HG03442 (cell line): ENCODE results near the gene ATP2C1.
"Not testable (repeated sequence)": the region's sequence is repeated elsewhere in the genome, so short reads cannot be mapped to it uniquely, and the experiment has no call there.

Experiments used
- ATAC-seq: cut with Tn5 transposase; IDR thresholded peaks from one replicate; pipeline ENCODE4 v1.9.1; 2021; ENCODE audit warnings: mild to moderate bottlenecking, moderate library complexity; ENCODE audit not compliant: unreplicated experiment

The ATP2C1 gene

DNA sequence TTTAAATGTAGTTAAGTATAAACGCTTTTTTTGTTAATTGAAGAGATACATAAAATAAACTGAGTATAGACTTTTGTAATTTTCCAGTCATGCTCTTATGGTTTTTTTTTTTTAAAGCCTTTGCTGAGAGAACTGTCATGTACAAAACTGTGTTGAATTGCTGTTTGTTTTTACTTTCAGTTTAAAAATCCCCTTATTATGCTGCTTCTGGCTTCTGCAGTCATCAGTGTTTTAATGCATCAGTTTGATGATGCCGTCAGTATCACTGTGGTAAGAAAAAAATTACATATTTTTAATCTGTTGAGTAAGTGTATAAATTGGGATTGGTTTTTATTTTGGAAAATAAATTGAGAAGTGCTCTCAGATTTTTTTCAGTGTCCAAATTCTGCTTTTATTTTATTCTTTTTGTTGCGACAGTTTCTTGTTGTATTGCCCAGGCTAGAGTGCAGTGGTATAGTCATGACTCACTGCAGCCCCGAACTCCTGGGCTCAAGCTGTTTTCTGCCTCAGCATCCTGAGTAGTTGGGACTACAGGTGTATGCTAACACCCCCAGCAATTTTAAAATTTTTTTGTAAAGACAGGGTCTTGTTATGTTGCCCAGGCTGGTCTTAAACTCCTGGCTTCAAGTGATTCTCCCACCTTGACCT, 40.7 kb downstream of the ATP2C1 start:
- no peak for ATAC-seq

DNA sequence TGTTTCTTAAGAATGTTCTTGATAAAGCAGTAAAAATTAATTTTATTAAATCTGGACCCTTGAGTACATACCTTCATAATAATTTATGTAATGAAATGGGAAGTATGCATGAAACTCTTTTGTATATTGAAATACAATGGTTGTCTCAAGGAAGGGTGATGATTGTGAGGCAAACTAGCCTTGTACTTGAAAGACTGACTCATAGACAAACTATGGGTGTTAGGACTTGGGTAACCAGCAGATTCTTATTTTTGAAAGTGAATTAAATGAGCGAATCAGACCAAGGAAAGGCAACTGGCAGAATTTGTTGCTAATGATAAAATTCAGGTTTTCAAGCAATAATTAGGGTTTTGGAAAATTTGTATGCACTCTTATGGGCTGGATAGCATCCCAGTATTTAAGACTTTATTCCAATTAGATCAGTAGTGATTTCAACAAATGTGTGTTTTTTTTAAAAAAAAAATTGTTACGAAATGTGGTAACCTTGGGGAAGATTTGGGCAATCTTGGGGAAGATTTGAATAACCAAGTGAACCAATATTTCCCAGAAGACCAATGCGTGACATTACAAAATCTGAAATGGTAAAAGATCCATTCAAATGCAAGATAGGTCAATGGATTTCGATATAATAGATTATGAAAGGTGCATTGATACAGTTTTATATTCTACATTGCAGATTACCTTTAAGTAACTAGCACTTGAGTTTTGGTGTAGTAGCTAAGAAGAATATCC, 42.0 kb downstream of the ATP2C1 start:
- no peak for ATAC-seq

DNA sequence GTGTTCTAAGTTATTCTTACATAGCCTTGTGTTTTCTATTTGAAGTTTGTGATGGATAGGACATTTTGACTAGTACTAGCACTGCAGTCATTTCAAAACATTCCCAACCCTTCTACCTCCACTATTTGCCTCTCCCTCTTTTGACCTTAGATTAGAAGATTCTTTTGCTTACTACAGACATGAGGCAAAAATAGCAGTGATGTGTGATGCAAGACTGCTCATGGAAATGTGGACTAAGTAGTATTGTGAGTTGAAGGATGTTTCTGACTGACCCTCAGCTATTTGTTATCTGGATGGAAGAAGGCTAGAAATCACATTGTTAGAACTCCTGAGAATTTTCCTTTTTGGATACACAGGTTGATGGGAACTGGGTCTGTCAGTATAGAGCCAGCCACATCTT, 45.9 kb downstream of the ATP2C1 start:
- ATAC-seq, result no peak

DNA sequence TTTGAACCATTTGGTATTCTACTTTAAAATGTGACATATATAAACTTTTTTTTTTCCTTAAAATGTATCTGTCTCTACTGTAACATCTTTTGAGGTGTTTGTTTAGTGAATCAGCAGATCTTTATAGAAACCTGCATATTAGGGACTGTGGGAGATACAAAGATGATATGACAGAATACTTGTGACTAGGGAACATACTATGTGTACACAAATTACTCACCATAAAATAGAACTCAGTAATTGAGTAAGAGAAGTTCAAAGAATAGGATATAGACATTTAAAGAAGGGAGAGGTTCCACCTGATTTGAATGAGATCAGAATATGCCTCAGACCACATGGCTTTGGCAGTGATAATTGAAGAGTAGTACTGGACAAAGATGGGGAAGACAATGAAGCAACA, 47.9 kb downstream of the ATP2C1 start:
- no peak for ATAC-seq

DNA sequence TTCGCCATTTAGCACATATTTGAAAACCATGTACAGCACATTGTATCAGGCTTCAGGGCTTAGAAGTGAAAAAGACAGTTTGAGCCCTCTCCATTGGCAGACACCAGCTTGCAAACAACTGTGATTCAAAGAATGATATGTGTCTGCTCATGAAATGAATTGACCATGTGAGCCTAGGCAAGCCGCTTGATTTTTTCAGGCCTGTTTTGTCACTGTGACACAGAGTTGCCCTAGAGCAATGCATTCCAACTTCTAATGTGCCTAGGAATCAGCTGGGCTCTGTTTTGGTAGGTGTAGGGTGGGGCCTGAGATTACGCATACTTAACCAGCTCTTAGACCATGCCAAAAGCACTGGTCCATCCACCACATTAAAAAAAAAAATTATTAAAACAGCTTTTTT, 53.0 kb downstream of the ATP2C1 start:
- ATAC-seq, result no peak

DNA sequence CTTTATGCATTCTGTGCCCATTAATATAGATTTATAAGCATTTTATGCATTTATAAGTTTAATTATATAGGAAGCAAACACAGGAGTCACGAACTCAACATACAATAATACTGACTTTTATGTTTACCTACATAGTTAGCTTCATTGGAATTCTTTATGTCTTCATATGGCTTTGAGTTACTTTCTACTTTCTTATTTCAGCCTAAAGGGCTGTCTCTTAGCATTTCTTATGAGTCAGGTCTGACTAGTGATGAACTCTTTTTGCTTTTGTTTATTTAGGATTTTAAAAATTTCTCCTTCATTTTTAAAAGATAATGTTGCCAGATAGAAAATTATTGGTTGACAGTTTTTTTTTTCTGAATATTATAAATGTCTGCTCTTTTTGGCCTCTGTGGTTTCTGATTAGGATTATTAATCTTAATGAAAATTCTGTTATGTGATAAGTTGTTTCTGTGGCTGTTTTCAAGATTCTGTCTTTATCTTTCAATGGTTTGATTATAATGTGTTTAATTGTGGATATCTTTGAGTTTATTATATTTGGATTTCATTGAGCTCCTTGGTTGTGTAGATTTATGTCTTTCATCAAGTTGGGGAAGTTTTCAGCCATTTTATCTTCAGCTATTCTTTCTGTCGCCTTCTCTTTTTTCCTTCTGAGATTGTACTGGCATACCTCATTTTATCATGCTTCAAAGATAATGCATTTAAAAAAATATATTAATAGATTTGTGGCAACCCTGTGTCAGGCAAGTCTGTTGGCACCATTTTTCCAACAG, 54.3 kb downstream of the ATP2C1 start:
- ATAC-seq, result no peak

DNA sequence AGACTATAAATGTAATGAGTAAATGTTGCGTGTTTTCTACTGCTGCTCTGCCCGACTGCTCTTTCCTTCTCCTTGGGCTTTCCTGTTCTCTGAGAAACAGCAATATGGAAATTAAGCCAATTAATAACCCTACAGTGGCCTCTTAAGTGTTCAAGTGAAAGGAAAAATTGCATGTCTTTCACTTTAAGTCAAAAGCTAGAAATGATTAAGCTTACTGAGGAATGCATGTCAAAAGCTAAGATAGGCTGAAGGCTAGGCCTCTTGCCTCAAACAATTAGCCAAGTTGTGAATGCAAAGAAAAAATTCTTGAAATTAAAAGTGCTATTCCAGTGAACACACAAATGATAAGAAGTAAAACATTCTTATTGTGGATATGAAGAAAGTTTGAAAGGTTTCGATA, 55.0 kb downstream of the ATP2C1 start:
- ATAC-seq, result no peak

DNA sequence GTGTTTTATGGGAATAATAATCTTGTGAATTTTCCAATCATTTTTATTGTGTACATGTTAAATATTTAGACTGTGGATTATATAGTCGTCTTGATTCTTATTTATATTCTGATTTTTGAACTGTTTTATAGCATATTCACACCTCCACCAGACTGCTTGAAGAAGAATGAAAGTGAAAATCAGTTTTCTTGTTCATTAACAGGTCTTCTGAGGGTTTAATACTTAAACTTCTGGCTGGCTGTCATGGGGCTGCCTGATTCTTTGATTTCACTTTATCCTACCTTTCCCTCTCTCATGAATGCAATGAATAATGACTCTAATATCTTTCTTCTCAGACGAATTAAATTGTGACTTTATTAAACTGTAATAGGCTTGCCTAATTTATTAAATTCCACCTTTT, 56.2 kb downstream of the ATP2C1 start:
- ATAC-seq, result no peak

DNA sequence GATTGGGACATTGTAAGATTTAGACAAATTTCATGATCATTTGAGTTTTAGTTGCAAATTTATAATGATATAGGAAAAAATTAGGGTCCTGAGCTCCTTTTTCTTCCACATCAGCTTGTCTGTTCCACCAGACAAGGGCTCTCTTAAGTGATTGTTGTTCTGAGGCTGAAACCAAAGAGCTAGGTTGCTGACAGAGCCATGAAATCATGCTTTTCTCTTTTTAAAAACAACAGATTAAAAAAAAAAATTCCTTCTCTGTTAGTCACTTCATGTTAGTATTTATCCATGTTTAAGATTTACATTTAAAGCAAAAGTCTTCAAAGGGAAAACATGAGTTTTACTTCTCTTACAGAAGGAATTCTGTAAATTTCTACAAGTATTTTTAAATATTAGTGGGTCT, 56.8 kb downstream of the ATP2C1 start:
- no peak for ATAC-seq

DNA sequence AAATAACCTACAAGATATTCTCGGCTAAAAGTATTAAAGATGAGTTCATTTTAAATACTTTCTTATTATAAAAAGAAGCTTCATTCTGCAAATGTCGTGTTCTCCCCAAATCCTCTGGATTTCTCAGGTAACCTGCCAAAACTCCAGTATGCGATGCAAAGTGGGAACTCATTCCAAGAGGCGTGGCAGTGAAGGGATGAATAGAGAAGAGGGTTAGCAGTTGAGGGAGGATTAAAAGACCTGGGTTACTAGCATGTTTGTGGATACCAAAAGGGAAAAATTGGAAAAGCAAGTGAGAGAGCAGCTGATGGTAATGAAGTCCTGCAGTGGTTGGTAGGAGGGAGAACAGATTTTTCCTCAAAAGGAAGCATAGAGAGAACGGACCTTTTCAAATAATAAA, 61.6 kb downstream of the ATP2C1 start:
- no peak for ATAC-seq

DNA sequence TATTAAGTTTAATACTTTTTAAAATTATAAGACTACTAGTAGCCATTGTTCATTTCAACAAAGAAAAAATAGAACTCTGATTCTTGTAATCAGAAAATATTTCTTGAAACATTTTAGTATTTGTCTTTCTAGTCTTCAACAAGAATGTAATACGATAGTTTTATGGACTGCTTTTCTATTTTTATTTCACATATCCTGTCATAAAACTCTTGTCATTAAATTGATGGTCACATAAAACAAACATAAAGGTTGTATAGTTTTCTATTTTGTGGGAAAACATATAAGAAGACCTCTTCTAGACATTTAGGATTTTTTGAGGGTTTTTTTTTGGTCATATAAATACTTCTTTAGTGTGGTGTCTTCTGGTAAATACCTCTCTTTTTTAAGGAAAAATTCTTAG, 62.4 kb downstream of the ATP2C1 start:
- no peak for ATAC-seq

DNA sequence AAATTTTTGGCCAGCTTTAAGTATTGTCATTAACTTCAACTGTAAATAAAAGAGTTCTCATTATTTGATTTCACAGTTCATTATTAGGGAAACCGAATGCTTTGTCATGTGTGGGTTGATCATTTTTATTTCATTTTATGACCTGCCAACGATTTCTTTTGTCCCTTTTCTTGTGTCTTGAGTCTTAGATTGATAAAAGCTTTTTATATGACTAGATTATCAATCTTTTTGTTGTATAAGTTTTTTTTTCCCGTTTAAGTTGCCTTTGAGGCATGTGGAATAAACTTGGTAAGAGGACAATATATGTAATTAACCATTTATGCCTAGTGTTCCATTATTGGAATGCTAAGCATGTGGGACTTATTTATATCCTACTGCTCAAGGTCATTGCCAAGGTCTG, 62.8 kb downstream of the ATP2C1 start:
- ATAC-seq, result no peak

DNA sequence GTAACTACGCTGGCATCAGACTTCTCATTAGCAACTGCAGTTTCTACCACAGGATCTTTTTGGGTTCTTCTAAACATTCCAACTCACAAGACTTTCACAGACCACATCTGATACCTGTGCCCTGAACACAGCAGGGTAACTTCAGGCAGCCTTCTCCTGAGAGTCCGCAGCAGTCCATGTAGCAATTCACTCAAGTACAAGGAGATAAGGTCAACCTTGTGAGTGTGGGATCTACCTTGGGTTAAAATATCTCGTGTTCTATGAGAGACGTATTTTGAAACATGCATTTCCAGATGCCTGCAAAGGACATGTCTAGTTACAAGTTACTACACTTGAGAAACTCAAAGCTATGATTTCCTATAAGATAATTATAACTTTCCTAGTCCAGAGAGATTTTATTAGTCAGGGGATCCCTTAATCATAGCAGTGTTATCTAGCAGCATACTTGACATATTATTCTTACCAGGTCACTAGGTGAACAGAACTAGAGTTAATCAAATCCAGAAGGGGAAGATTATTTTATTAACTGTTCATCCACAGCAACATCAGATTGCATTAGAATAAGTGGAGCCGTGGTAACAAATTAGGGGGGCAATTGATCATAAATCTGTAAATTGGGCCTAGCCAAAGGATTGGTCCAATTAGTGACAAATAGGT, 66.4 kb downstream of the ATP2C1 start:
- ATAC-seq, result no peak

DNA sequence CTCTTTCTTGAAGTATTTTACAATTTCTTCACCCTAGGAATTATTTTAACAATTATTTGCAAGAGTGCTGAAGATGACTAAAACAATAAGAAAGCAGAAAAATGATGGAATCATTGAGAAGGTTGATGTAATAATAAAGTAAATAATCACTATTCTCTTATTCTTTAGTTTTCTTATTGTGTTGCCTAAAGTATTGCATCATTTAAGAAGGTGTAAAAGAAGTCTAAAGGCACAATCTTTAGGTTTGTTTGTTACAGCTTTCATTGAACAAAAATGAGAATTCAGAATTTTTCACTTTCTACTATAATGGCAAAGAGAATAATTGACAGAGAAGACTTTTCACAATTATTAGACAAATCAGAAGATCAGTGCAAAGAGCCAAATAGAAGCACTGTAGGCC, 67.6 kb downstream of the ATP2C1 start:
- ATAC-seq, result no peak

DNA sequence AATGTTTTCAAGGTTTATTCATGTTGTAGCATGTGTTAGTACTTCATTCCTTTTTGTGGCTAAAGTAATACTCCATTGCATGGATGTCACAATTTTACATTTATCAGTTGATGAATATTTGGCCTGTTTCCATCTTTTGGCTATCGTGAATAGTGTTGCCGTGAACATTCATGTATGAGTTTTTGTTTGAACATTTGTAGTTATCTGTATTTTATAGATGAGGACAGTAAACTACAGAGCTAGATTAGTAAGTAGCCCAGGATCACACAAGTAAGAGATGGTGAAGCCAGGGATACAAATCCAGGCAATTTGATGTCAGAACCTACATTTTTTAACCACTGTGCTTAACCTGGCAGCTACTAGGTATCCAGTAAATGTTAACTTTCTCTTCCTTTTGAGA, 69.6 kb downstream of the ATP2C1 start:
- no peak for ATAC-seq

DNA sequence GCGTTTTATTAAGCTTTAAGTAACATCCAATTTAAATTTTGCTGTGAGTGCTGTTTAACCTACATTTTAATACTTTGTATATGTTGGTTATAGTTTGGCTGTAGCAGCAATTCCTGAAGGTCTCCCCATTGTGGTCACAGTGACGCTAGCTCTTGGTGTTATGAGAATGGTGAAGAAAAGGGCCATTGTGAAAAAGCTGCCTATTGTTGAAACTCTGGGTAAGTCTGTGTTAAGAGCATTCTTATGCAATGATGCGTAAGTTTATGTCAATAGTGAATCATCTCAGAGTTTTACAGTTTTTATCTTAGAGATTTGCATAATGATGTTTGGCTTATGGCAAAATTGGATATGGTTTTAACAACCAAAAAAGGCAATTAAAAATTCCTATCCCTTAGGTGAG, 70.0 kb downstream of the ATP2C1 start:
- ATAC-seq, result no peak

DNA sequence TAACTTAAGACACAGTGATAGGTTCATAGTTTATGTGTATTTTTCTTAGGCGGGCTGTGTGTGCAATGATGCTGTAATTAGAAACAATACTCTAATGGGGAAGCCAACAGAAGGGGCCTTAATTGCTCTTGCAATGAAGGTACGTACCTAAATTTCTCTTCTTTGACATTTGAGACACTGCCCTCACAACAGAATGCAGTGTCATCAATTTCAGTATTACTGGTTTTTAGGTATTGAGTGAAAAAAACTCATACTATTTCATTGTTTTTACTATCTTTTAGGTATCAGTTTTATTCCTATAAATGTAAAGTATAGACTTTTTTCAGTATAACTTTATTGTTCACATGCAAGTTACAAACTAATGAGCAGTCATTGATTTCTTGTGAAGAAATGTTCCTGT, 73.4 kb downstream of the ATP2C1 start:
- no peak for ATAC-seq

DNA sequence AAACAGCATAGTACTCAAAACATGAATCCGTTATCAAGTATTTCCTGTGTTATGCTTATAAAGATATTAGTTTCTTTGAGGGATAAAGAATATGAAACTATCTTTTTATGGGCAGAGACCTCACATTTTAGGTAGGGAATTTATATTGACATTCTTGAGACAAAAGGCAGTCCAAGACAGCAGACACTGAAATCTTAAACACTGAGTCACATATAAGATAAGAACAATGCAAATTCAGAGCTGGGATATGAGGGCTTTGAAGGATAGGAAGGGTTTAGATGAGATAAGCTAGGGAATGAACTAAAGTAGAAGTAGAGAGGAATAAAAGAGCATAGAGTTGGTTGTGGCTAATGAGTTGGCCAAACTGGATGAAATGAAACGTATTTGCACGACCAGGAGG, 74.3 kb downstream of the ATP2C1 start:
- ATAC-seq, result no peak

DNA sequence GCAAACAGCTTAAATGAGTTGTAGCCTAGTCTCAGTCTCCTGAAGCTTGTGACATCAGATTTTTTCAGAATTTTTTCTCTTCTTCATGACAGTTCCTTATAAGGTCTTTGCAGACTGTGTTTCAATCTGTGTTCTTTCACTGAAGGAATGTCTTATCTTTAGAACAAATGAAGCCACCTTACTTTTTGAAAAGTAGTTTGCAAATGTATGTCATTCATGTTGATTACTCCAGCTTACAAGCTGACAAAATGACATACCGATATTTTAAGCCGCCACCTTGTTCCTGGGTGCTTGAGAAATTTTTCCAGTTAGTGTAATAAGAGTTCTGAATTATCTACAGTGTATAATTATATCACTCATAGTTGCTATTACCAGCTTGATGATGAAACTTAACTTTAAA, 75.7 kb downstream of the ATP2C1 start:
- no peak for ATAC-seq

DNA sequence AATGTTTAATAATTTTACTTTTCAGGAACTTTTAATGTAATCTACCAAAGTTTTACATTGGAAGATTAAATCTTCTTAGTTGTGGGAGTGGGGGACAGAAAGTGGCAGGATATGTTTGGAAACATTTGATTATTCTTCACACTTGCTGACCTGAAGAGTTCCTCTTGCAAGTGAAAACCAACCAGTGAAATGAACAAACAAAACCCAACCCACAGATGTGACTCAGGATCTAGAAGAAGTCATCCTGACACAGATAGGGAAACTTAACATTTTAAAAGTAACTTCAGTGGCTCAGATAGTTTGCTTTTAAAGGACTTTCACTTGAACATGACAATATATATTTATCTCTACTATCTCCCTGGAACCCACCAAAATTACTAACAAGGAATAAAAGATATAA, 77.3 kb downstream of the ATP2C1 start:
- no peak for ATAC-seq

DNA sequence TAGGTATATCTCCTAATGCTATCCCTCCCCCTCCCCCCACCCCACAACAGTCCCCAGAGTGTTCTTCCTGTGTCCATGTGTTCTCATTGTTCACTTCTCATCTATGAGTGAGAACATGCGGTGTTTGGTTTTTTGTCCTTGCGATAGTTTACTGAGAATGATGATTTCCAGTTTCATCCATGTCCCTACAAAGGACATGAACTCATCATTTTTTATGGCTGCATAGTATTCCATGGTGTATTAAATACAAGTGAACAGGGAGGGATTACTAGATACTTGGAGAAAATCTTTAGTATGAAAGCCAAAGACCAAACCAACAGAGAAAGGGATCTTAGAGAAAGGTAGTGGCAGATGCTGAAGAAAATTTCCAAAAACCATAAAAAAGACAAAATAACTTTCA, 78.7 kb downstream of the ATP2C1 start:
- ATAC-seq, result not testable (repeated sequence)

DNA sequence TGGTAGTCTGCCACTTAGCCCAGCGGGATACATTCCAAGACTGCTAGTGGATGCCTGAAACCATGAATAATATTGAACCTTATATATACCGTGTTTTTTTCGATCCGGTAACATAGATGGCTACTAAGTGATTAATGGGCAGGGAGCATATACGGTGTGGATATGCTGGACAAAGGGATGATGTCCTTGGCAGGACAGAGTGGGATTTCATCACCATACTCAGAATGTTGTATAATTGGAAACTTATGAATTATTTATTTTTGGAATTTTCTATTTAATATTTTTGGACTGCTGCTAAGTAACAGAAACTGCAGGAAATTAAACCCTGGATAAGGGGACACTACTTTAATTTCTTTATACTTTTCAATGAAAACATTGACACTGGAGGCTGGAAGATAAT, 79.5 kb downstream of the ATP2C1 start:
- ATAC-seq, result no peak
